ENCODE data around the gene FBXW7. TPM values are rescaled to one million over a fixed set of nuclear protein-coding genes. Genes with fewer than 3 reads are reported as not detected.

Gene FBXW7
- total and polyA plus RNA-seq, 2 of the 13 experiments (the other 11 are each of a cell fraction or from before 2014, with no cell fraction given), result 5.0 to 40.9 TPM

DNA sequence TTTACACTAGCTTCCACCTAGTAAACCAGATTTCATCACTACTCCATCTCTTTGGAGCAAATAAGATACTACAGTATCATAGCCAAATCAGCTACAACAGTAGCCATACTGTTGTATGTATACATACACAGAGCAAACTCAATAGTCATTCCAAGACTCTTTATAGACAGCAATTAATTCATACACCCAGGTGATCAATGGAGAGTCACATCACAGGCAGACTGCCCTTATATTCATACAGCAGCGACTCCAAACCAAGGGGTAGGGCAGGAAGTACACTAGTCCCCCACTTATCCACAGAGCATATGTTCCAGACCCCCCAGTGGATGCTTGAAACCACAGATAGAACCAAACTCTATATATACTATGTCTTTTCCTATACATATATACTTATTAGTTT lies 76.6 kb downstream of the FBXW7 start:
- Histone ChIP-seq H4K20me1 (ENCODE audit: insufficient read depth, low read length) (no peaks in the 10 kb centered on the region), H3K4me3 (replicated peaks in 1 of 3; ENCODE audit: insufficient read depth in 1 of 3, low read depth in 2 of 3, low read length in 3 of 3) (no peak overlapping the region), H3K79me2 (ENCODE audit: insufficient read depth, low read length) (peaks cover 30% of the 10 kb centered on the region), H3K4me2 (ENCODE audit: low read depth, low read length) (no peak overlapping the region), H3K9me3 (ENCODE audit: low read length) (no peaks in the 10 kb centered on the region), H3K4me1 (ENCODE audit: insufficient read depth, low read length) (peaks cover 51% of the 10 kb centered on the region), H3K36me3 (replicated peaks in 1 of 2; ENCODE audit: control insufficient read depth in 1 of 2, insufficient read depth in 2 of 2, low read length in 2 of 2) (no peaks in the 10 kb centered on the region), H3K27me3 (ENCODE audit: control insufficient read depth in 1 of 2, insufficient read depth in 2 of 2, low read length in 2 of 2) (no peaks in the 10 kb centered on the region), H3K9ac (ENCODE audit: insufficient read depth, low read depth, low read length) (no peak overlapping the region), H3K27ac (ENCODE audit: extremely low read length, insufficient read depth, low read length) (no peak overlapping the region), H2AFZ (ENCODE audit: low read length) (no peak overlapping the region)
- TF ChIP-seq, protein P1, sequence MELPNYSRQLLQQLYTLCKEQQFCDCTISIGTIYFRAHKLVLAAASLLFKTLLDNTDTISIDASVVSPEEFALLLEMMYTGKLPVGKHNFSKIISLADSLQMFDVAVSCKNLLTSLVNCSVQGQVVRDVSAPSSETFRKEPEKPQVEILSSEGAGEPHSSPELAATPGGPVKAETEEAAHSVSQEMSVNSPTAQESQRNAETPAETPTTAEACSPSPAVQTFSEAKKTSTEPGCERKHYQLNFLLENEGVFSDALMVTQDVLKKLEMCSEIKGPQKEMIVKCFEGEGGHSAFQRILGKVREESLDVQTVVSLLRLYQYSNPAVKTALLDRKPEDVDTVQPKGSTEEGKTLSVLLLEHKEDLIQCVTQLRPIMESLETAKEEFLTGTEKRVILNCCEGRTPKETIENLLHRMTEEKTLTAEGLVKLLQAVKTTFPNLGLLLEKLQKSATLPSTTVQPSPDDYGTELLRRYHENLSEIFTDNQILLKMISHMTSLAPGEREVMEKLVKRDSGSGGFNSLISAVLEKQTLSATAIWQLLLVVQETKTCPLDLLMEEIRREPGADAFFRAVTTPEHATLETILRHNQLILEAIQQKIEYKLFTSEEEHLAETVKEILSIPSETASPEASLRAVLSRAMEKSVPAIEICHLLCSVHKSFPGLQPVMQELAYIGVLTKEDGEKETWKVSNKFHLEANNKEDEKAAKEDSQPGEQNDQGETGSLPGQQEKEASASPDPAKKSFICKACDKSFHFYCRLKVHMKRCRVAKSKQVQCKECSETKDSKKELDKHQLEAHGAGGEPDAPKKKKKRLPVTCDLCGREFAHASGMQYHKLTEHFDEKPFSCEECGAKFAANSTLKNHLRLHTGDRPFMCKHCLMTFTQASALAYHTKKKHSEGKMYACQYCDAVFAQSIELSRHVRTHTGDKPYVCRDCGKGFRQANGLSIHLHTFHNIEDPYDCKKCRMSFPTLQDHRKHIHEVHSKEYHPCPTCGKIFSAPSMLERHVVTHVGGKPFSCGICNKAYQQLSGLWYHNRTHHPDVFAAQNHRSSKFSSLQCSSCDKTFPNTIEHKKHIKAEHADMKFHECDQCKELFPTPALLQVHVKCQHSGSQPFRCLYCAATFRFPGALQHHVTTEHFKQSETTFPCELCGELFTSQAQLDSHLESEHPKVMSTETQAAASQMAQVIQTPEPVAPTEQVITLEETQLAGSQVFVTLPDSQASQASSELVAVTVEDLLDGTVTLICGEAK (IDR thresholded peaks at IDR 0.05), result no peak
- TF ChIP-seq, protein P1 (CRISPR knock-in tag; IDR thresholded peaks at IDR 0.05), result no peak
- TF ChIP-seq ZNF75D (CRISPR knock-in tag; IDR thresholded peaks at IDR 0.05; ENCODE audit: borderline replicate concordance) (no peak), ZFP1 (CRISPR knock-in tag; IDR thresholded peaks at IDR 0.05) (no peak), ZNF7 (CRISPR knock-in tag; IDR thresholded peaks at IDR 0.05) (no peak), JUN (CRISPR knock-in tag; IDR thresholded peaks at IDR 0.05) (no peak), IKZF1 (IDR thresholded peaks at IDR 0.05) (no peak)
- ChIA-PET POLR2A (interaction anchor here (0.9 kb wide), 1 partner anchor 27 kb away, joined by 3 read pairs; no protein-coding TSS in a partner anchor), CTCF (ENCODE audit: low intra/inter-chr PET ratio, low total read pairs) (no interaction called here)
- in situ Hi-C loops (cut with HindIII; ENCODE audit: extremely low pct_ligation_motif_present, low pct_unique_long_range_greater_than_20kb), result loop anchor here (5.0 to 10.0 kb wide), 2 partner anchors 183 to 265 kb away; no protein-coding TSS in a partner anchor
- ATAC-seq (no peak), DNase-seq (ENCODE audit: low spot score) (no peak), FAIRE-seq (no peak)
- no TSS peak for BruUV-seq (replicated peaks)
- intact Hi-C loops (cut with micrococcal nuclease; ENCODE audit: unreplicated experiment), result no loop called here
- WGBS (ENCODE audit: low lambda C conversion rate), result 100% methylated on average over 1 of the region's 1 CpG

Measured in HepG2 (cell line).